Thoracic aorta (tissue), 2 donors: Measurements from ENCODE around the gene TULP4. TPM values are rescaled to one million over a fixed set of nuclear protein-coding genes. Genes with fewer than 3 reads are reported as not detected.

ENCODE experiments used
- ATAC-seq: fragments of 150-250 bp; one replicate; pipeline ENCODE4 v1.8.0; 2017; ENCODE audit warnings: low read depth; ENCODE audit not compliant: insufficient number of reproducible peaks, low FRiP score
- DNase-seq: peaks from one replicate; pipeline ENCODE4 v3.0.0-alpha.2; 2020; ENCODE audit warnings: low spot score
- H3K27ac ChIP-seq, 2 donors: fragments of 200-600 bp; sonication (generic); 1 replicate in 1 of 2; 2 replicates in 1 of 2; pipeline ENCODE4 v1.5.1; 2016; ENCODE audit warnings: mild to moderate bottlenecking in 2 of 2, moderate library complexity in 2 of 2
- H3K27me3 ChIP-seq: fragments of 200-600 bp; sonication (generic); replicated peaks from 2 replicates; pipeline ENCODE4 v1.6.0; 2016; ENCODE audit warnings: mild to moderate bottlenecking; ENCODE audit not compliant: insufficient read depth
- H3K36me3 ChIP-seq: fragments of 200-600 bp; sonication (generic); one replicate; pipeline ENCODE4 v1.5.1; 2016
- H3K4me1 ChIP-seq, 2 donors: fragments of 200-600 bp; sonication (generic); 1 replicate in 1 of 2; 2 replicates in 1 of 2; pipeline versions ENCODE4 v1.5.1 to v1.6.0; 2016; ENCODE audit warnings: low read depth in 2 of 2, mild to moderate bottlenecking in 1 of 2; ENCODE audit not compliant: control insufficient read depth in 1 of 2
- H3K4me3 ChIP-seq: fragments of 200-600 bp; sonication (generic); 2 replicates; pipeline ENCODE4 v1.5.1; 2016; ENCODE audit warnings: mild to moderate bottlenecking
- H3K9me3 ChIP-seq: fragments of 200-600 bp; sonication (generic); 2 replicates; pipeline ENCODE4 v1.5.1; 2016
- total RNA-seq, 2 donors: library from RNA; depleted of rRNA; stranded (reverse); fragments of >200 nt; gene quantifications; one replicate each; pipeline versions ENCODE4 v1.1.0 to v1.2.3, GENCODE V29; 2016
- TF ChIP-seq, protein P1 (sequence below): fragments of 200-600 bp; sonication (generic); IDR thresholded peaks from one replicate; pipeline ENCODE4 v1.5.1; 2019; ENCODE audit warnings: antibody characterized with exemption

TULP4 gene
- total RNA-seq, 2 donors from 2014 or later: 75.5 to 189 TPM

DNA sequence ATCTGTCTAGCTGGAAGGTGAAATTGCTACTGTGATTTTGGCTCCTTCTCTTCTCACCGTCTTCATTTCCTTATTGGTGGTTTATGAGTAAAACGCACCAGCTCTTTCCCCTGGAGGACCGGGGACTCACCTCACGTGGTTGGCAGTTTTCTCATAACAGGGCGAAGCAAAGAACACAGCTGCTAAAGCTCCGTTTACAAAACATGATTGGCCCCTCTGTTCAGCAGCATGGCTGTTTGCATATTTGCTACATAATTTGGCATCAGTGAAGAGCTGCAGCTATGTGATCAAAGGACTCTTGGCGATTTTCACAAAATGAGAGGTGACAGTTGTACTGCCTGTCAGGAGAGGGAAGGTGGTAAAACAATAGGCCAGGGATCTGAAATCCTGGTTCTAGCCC lies 227.1 kb downstream of the TULP4 start:
- TF ChIP-seq, protein P1, sequence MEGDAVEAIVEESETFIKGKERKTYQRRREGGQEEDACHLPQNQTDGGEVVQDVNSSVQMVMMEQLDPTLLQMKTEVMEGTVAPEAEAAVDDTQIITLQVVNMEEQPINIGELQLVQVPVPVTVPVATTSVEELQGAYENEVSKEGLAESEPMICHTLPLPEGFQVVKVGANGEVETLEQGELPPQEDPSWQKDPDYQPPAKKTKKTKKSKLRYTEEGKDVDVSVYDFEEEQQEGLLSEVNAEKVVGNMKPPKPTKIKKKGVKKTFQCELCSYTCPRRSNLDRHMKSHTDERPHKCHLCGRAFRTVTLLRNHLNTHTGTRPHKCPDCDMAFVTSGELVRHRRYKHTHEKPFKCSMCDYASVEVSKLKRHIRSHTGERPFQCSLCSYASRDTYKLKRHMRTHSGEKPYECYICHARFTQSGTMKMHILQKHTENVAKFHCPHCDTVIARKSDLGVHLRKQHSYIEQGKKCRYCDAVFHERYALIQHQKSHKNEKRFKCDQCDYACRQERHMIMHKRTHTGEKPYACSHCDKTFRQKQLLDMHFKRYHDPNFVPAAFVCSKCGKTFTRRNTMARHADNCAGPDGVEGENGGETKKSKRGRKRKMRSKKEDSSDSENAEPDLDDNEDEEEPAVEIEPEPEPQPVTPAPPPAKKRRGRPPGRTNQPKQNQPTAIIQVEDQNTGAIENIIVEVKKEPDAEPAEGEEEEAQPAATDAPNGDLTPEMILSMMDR: no peak
- Histone ChIP-seq H3K27ac (no peak overlapping the region), H3K36me3 (no peaks in the 10 kb centered on the region), H3K4me3 (no peak overlapping the region), H3K9me3 (no peaks in the 10 kb centered on the region), H3K27me3 (no peaks in the 10 kb centered on the region), H3K4me1 (peaks cover 4 to 13% of the 10 kb centered on the region in 2 donors)
- no peak for ATAC-seq
- no peak for DNase-seq

DNA sequence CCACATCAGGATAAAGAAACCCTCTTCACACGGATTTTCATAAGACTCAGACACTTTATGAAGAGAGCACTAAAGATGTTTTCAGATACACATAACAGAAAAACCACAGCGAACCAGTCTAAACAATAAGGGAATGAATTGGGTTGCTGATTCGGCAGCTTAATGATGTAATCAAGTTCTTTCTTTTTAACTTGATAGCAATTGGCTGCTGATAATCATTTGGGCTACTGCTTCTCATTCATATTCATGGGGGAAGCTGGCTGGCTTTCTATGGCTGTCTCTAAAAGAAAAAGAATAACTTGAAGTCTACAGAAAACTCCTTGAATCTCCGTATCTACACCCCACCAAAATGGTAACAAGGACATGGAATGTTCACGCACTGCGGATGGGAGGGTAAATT lies 227.6 kb downstream of the TULP4 start:
- Histone ChIP-seq H3K4me3 (no peak overlapping the region), H3K36me3 (no peaks in the 10 kb centered on the region), H3K27ac (no peak overlapping the region), H3K9me3 (no peaks in the 10 kb centered on the region), H3K4me1 (peaks cover 4 to 13% of the 10 kb centered on the region in 2 donors), H3K27me3 (no peaks in the 10 kb centered on the region)
- TF ChIP-seq, protein P1: no peak
- no peak for DNase-seq
- ATAC-seq: no peak

DNA sequence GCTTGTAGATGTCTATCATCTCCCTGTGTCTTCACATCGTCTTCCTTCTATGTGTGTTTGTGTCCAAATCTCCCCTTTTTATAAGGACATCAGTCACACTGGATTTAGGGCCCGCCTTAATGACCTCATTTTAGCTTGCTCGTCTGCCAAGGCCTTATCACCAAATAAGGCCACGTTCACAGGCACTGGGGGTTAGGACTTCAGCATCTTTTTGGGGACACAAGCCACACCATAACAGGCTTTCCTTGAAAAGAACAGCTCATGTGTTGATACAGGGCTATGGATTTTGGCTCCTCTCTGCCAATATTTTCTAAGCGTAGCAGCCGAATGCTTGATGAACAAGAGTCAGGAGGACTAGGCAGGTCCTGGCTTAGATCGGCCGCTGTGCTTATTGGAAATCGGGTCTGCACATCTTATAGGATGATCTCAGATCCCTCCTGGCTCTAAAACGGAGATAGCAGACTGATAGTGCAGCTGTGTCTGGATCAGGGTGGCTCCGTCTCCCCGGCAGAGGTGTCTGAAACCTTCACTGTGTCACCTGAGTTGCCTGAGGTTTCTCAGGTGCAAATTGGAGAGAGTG lies 231.4 kb downstream of the TULP4 start:
- TF ChIP-seq, protein P1: no peak
- Histone ChIP-seq H3K36me3 (no peaks in the 10 kb centered on the region), H3K4me3 (no peak overlapping the region), H3K4me1 (no peaks in the 10 kb centered on the region), H3K27me3 (no peaks in the 10 kb centered on the region), H3K9me3 (no peaks in the 10 kb centered on the region), H3K27ac (no peak overlapping the region)
- ATAC-seq: no peak
- DNase-seq: no peak

DNA sequence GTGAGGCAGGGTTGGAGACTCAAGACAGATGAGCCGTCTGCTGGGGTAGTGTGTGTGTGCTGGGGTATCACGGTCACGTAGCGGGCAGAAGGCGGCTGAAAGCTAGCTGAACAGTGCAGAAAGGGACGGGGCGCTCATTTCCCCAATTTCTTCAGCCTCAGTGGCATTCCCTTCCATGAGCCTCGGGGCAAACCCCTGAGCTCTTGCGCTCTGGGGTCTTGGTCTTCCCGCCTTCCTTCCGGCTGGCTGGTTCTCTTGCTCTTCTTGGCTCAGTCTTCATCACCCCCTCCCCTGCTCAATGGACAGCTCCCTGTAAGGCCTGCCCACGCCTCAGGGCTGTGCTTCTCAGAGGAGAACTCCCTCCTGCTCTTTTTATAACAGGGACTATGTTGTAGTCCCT lies 232.2 kb downstream of the TULP4 start:
- H3K4me1 ChIP-seq: no peaks in the 10 kb centered on the region
- H3K4me3 ChIP-seq: no peak overlapping the region
- H3K27me3 ChIP-seq: no peaks in the 10 kb centered on the region
- H3K36me3 ChIP-seq: no peaks in the 10 kb centered on the region
- TF ChIP-seq, protein P1: no peak
- DNase-seq: no peak
- no peaks in the 10 kb centered on the region for H3K9me3 ChIP-seq
- ATAC-seq: no peak
- H3K27ac ChIP-seq: no peak overlapping the region

DNA sequence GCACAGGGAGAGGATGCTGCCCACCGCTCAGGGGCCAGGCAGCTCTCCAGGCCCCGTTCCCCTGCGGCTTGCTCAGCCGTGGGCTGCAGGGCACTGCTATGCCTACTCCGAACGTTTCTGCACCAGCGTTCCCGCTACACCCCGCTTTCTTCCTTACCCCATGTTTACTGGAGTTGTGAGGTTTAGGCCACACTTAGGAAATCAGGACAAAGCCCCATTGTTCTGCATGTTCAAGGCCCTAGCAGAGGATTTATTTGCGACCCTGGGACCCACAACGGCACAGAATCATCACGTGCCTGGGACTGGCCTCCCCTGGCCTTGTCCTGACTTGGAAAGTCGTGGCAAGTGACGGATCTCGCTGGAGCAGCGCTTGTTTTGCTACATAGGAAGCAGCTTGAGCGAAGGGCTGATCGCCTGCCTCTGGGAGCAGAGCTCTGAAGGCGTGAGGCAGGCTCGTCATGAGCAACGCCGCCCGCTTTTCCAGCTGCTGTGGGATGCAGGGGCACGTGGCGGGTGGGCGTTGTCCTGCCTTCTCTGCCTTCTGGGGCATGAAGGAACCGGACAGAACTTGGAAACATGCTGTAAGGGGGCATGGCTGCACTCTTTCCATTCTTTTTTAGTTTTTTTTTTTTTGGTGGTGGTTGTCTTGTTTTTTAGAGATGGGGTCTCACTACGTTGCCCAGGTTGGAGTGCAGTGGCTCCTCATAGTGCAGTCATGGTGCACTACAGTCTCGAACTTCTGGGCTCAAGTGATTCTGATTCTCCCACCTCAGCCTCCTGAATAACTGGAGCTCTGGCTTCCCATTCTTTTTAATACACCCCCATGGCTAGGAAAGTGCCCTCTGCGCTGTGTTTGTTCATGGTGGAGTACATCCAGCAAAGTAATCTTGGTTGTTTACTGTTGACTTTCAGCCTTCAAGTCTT lies 233.0 kb downstream of the TULP4 start:
- TF ChIP-seq, protein P1: no peak
- Histone ChIP-seq H3K36me3 (no peaks in the 10 kb centered on the region), H3K4me3 (no peak overlapping the region), H3K27ac (no peak overlapping the region), H3K9me3 (no peaks in the 10 kb centered on the region), H3K27me3 (no peaks in the 10 kb centered on the region), H3K4me1 (no peaks in the 10 kb centered on the region)
- DNase-seq (no peak), ATAC-seq (no peak)
